T47D (cell line): ENCODE results near the gene CSNK2A1.
"Not testable (repeated sequence)": the region's sequence is repeated elsewhere in the genome, so short reads cannot be mapped to it uniquely, and the experiment has no call there.

Source experiments
- DNase-seq, 2 experiments: peaks; one replicate each; pipeline versions ENCODE4 v3.0.0 to v3.0.0-alpha.2; 2011 to 2012; ENCODE audit warnings: low read depth in 1 of 2, low spot score in 1 of 2
- JUND ChIP-seq: IDR thresholded peaks from 2 replicates; pipeline ENCODE4 v1.6.1; 2012; ENCODE audit warnings: low read depth
- in situ Hi-C: cut with HindIII; loops from 2 replicates; pipeline ENCODE4 v1.10.0; 2016; ENCODE audit warnings: low sequenced_read_pairs, low pct_unique_long_range_greater_than_20kb

Gene CSNK2A1

DNA sequence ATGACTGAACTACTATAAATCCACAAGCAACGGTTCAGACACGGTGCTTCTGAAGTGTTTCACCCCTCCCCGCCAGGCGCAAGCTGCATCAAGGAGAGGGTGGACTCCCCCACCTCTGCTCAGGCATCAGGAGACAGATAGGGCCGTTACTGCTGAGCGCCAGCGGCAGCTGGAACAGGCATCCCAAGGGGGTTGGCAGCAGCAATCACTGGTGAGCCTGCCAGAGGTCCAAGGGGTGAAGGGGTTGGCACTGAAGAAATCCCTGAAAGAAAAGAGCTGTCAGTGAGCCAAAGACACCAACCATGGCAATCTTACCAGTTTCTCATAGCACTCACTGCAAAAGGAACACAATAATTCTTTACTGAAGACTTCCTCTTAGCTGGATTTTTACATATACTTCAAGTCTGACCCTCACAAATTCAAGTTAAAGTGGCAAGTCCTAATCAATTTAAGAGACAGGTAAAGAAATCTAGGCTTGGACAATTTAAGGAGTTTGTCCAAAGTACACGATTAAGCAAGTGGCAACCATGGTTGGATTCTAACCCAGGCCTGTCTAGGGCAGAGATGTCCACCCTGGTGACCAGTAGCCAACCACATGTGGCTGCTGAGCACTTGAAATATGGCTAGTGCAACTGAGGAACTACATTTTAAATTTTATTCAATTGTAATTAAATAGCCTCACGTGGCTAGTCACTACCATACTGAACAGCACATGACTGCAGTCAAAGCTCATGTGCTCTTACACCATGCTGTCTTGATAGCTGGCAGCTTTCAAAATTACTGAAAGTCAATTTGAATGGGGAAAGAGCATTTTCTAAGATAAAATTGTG, 59.6 kb downstream of the CSNK2A1 start:
- no peak for TF ChIP-seq JUND
- DNase-seq: no peak
- in situ Hi-C loops: no loop called here

DNA sequence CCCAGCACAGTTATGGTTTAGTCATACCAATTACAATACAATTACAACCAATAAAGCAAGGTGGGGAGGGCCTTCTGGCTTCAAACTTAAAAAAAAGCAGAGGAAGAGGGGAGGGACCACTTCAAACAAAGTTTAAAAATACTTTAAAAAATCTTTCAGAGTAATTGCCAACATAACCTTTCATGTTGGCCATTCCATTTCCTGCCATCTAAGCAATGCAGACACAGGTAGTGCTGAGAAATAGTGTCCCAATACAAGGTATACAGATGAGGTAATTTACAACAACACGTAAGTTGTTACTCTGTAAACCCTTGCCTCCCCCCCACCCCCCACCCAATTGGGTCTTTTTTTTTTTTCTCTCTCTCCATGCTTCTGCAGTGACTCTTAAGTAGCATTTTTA, 62.4 kb downstream of the CSNK2A1 start:
- in situ Hi-C loops: no loop called here
- no peak for DNase-seq
- TF ChIP-seq JUND: no peak

DNA sequence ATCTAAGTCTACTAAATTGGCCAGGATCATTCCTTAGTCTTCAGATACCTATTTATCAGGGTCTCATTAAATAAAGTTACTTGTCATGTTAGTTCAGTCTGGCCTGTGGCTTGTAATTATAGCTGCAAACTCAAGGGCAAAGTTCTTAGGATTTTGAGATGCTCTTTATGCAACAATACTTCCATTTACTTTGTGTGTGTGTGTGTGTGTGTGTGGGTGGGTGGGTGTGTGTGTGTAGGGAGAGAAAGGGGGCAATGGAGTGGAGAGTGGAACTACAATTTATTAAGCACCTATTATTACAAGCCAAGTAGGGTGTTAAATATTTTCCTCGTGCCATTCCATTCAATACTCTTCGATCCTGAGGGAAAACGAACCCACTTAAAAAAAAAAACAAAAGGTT, 63.5 kb downstream of the CSNK2A1 start:
- TF ChIP-seq JUND: no peak
- in situ Hi-C loops: no loop called here
- no peak for DNase-seq

DNA sequence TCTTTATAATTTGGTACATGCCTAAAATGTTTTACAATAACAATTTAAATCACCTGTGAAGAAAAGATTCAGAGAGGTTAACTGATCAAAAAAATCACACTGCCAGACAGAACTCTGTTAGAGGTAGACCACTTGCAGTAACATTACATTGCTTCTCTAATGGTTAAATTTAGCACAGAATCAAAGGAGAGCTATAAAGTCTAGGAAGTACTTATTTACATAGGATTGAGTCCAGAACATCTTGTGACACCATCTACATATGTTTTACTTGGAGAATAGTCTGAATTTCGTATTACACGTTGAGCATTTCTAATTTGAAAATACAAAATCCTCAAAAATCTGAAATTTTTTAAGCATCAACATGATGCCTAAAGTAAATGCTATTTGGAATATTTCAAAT, 64.1 kb downstream of the CSNK2A1 start:
- no peak for TF ChIP-seq JUND
- in situ Hi-C loops: no loop called here
- no peak for DNase-seq

- peak; percentile 49 to 83 for DNase-seq
- no peak for TF ChIP-seq JUND
- in situ Hi-C loops: no loop called here
Measured at GRCh38 chr20:478949-479429, 64.6 kb downstream of the CSNK2A1 start.

GRCh38 chr20:478010-478948, 65.3 kb downstream of the CSNK2A1 start:
- TF ChIP-seq JUND: no peak
- DNase-seq: no peak
- in situ Hi-C loops: no loop called here

DNA sequence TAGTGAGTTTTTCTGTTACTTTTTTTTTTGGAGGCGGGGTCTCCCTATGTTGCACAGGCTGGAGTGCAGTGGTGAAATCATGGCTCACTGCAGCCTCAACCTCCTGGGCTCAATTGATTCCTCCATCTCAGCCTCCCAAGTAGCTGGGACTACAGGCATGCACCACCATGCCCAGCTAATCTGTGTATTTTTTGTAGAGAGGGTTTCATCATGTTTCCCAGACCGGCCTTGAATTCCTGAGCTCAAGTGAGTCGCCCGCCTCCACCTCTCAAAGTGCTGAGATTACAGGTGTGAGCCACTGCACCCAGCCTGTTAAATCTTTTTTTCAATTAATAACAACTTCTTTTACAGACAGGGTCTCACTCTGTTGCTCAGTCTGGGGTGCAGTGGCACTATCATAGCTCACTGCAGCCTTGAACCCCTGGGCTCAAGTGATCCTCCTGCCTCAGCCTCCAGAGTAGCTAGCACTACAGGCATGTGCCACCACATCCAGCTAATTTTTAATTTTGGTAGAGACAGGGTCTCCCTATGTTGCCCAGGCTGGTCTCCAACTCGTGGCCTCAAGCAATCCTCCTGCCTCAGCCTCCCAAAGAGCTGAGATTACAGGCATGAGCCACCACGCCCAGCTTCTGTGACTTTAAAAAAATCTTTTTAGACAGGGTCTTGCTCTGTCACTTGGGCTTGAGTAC, 66.9 kb downstream of the CSNK2A1 start:
- DNase-seq, in situ Hi-C loops: not testable (repeated sequence)

DNA sequence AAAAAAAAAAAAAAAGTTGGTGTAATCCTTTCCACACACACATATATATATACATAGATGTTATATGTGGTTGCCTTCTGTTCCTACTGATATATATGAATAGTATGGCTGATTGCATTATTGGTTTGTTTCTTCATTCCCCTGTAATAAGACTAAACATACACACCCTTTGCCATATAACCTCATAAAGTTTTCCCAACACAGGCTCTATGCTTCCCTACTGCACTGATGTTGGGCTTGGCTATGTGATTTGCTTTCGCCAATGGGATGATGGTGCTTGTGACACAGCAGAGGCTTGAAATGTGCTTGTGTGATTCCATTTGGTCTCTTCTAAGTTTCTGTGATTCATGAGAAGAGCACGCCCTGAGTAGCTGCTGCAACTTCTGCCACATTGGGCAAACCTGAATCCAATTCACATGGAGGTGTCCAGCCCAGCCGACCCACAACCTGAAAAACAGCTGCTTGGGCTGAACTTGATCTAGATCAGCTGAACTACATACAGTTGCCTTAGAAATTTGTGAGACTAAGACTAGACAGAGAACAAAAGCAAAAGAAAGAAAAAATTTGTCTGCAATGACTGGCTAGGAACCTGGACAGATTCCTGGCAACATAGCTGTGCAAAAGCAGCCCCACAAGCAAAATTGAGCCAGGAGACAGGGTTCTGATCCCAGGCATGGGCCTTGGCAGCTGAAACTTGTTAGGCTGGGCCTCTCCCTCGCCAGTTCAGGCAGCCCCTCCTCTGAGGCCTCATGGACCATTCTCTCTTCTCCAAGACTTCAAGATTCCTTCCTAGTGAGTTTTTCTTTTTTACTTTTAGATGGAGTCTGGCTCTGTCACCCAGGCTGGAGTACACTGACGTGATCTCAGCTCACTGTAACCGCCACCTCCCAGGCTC, 67.9 kb downstream of the CSNK2A1 start:
- TF ChIP-seq JUND: no peak
- DNase-seq: no peak
- in situ Hi-C loops: no loop called here

DNA sequence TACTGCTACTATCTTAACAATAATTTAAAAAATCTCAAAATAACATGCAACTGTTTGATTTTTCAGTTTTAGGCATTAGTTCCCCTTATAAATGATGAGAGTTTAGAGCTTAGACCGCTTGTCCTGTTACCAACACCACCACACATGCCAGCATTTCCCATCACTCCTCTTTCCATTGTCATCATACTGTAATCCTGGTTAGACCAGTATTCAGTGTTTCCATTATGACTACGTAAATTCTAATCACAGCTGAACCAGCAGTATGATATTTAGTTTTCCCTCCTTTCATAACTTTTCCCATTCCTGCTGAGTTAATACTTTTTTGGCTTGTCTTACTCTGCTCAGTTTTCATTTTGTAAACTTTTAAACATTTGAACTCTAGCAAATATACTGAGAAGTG, 69.0 kb downstream of the CSNK2A1 start:
- in situ Hi-C loops: no loop called here
- no peak for TF ChIP-seq JUND
- DNase-seq: no peak

DNA sequence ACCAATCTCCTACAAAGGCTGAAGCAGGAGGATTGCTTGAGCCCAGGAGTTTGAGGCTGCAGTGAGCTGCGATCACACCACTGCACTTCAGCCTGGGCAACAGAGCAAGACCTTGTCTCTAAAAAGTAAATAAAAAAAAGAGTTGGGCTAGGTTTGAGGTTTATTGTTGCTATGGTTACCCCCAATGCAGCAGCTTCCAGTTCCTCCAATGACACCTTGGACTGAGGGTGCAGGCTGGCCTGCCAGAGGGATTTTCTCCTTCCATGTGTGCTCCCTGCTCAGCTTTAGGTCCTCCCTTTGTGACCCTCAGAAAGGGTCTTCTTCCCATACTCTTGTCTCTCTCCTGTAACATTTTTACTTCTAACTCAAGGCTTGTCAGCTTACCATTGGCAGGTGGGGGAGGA, 70.7 kb downstream of the CSNK2A1 start:
- TF ChIP-seq JUND: no peak
- in situ Hi-C loops: no loop called here
- DNase-seq: no peak

- no peak for TF ChIP-seq JUND
- DNase-seq: no peak
- in situ Hi-C loops: no loop called here
Measured at GRCh38 chr20:472137-472846, 71.3 kb downstream of the CSNK2A1 start.
